ENCODE measurements around the gene SLC45A2.
"Not testable (repeated sequence)": the region's sequence is repeated elsewhere in the genome, so short reads cannot be mapped to it uniquely, and the experiment has no call there.

Gene SLC45A2

GRCh38 chr5:34014626-34015025 is 30.1 kb upstream of the SLC45A2 start:
- no peak for DNase-seq (ENCODE audit: low read depth)
- TF ChIP-seq CTCF (conservative IDR thresholded peaks at IDR 0.05; ENCODE audit: low read depth, low read length): no peak
- H3K4me3 ChIP-seq (ENCODE audit: low read length): no peak overlapping the region

GRCh38 chr5:34013547-34013946 is 29.1 kb upstream of the SLC45A2 start:
- TF ChIP-seq CTCF (conservative IDR thresholded peaks at IDR 0.05; ENCODE audit: low read depth, low read length): no peak
- DNase-seq (ENCODE audit: low read depth): no peak
- no peak overlapping the region for H3K4me3 ChIP-seq (ENCODE audit: low read length)

- TF ChIP-seq CTCF (conservative IDR thresholded peaks at IDR 0.05; ENCODE audit: low read depth, low read length): no peak
- no peak for DNase-seq (ENCODE audit: low read depth)
- H3K4me3 ChIP-seq (ENCODE audit: low read length): no peak overlapping the region
Observed at GRCh38 chr5:34012791-34013190, 28.3 kb upstream of the SLC45A2 start.

GRCh38 chr5:34011536-34011935 is 27.0 kb upstream of the SLC45A2 start:
- TF ChIP-seq CTCF (conservative IDR thresholded peaks at IDR 0.05; ENCODE audit: low read depth, low read length): no peak
- no peak overlapping the region for H3K4me3 ChIP-seq (ENCODE audit: low read length)
- DNase-seq (ENCODE audit: low read depth): no peak

GRCh38 chr5:34010146-34010545 is 25.7 kb upstream of the SLC45A2 start:
- not testable (repeated sequence) for DNase-seq (ENCODE audit: low read depth); H3K4me3 ChIP-seq (ENCODE audit: low read length)

- no peak for TF ChIP-seq CTCF (conservative IDR thresholded peaks at IDR 0.05; ENCODE audit: low read depth, low read length)
- no peak for DNase-seq (ENCODE audit: low read depth)
- no peak overlapping the region for H3K4me3 ChIP-seq (ENCODE audit: low read length)
Observed at GRCh38 chr5:34009610-34010009, 25.1 kb upstream of the SLC45A2 start.

GRCh38 chr5:34008802-34009201 is 24.3 kb upstream of the SLC45A2 start:
- no peak for DNase-seq (ENCODE audit: low read depth)
- no peak for TF ChIP-seq CTCF (conservative IDR thresholded peaks at IDR 0.05; ENCODE audit: low read depth, low read length)
- H3K4me3 ChIP-seq (ENCODE audit: low read length): peak overlapping the region; percentile 89
